Liver (tissue), 9 donors: Measurements from ENCODE around the gene FLNB. TPM values are rescaled to one million over a fixed set of nuclear protein-coding genes. Genes with fewer than 3 reads are reported as not detected.

Source experiments
- DNase-seq: peaks from one replicate; pipeline ENCODE4 v3.0.0-alpha.2; 2017; ENCODE audit warnings: low spot score
- H3K27ac ChIP-seq, 2 donors: one replicate each; pipeline ENCODE4 v1.7.0; 2013; ENCODE audit warnings: inconsistent platforms in 2 of 2, low read length in 2 of 2, control low read depth in 1 of 2, low read depth in 1 of 2, mild to moderate bottlenecking in 1 of 2
- H3K27me3 ChIP-seq, 4 donors: one replicate each; pipeline versions ENCODE4 v1.6.1 to v1.7.0; 2013; ENCODE audit warnings: low read length in 3 of 4, inconsistent platforms in 1 of 4, mild to moderate bottlenecking in 1 of 4, moderate library complexity in 1 of 4; ENCODE audit not compliant: control insufficient read depth in 4 of 4, insufficient read depth in 4 of 4
- H3K36me3 ChIP-seq, 4 donors: one replicate each; pipeline versions ENCODE4 v1.6.1 to v1.7.0; 2013; ENCODE audit warnings: low read length in 3 of 4, mild to moderate bottlenecking in 3 of 4, low read depth in 1 of 4, moderate library complexity in 1 of 4; ENCODE audit not compliant: control insufficient read depth in 4 of 4, insufficient read depth in 3 of 4
- H3K4me1 ChIP-seq, 4 donors: one replicate each; pipeline versions ENCODE4 v1.6.1 to v1.7.0; 2013; ENCODE audit warnings: low read length in 3 of 4, mild to moderate bottlenecking in 3 of 4, moderate library complexity in 1 of 4; ENCODE audit not compliant: control insufficient read depth in 4 of 4, insufficient read depth in 4 of 4
- H3K4me3 ChIP-seq, 3 donors: one replicate each; pipeline versions ENCODE4 v1.6.1 to v1.7.0; 2013; ENCODE audit warnings: low read length in 3 of 3, control low read depth in 1 of 3, low read depth in 1 of 3, mild to moderate bottlenecking in 1 of 3
- H3K9ac ChIP-seq, 2 donors: one replicate each; pipeline ENCODE4 v1.7.0; 2013; ENCODE audit warnings: low read length in 2 of 2, mild to moderate bottlenecking in 2 of 2, moderate library complexity in 2 of 2, control low read depth in 1 of 2, low read depth in 1 of 2
- H3K9me3 ChIP-seq, 4 donors: one replicate each; pipeline versions ENCODE4 v1.6.1 to v1.7.0; 2013; ENCODE audit warnings: low read length in 3 of 4; ENCODE audit not compliant: control insufficient read depth in 4 of 4
- EGR1 ChIP-seq, 2 donors: IDR thresholded peaks; 2 replicates each; pipeline ENCODE4 v1.6.1; 2016 to 2018; ENCODE audit warnings: antibody characterized with exemption in 2 of 2, low read depth in 2 of 2
- FOXA1 ChIP-seq: IDR thresholded peaks from 2 replicates; pipeline ENCODE4 v1.6.1; 2016; ENCODE audit warnings: antibody characterized with exemption
- FOXA2 ChIP-seq: IDR thresholded peaks from 2 replicates; pipeline ENCODE4 v1.6.1; 2016; ENCODE audit warnings: antibody characterized with exemption
- HNF4A ChIP-seq, 2 donors: conservative IDR thresholded peaks; 2 replicates each; pipeline ENCODE4 v1.6.1; 2016; ENCODE audit warnings: antibody characterized with exemption in 2 of 2, mild to moderate bottlenecking in 2 of 2
- HNF4G ChIP-seq: IDR thresholded peaks from 2 replicates; pipeline ENCODE4 v1.6.1; 2016; ENCODE audit warnings: antibody characterized with exemption
- JUND ChIP-seq, 2 donors: IDR thresholded peaks; 2 replicates each; pipeline ENCODE4 v1.6.1; 2016; ENCODE audit warnings: antibody characterized with exemption in 2 of 2
- NR2F2 ChIP-seq: IDR thresholded peaks from 2 replicates; pipeline ENCODE4 v1.6.1; 2016; ENCODE audit warnings: antibody characterized with exemption
- RAD21 ChIP-seq, 2 donors: IDR thresholded peaks; 2 replicates each; pipeline ENCODE4 v1.6.1; 2016; ENCODE audit warnings: antibody characterized with exemption in 2 of 2, mild to moderate bottlenecking in 2 of 2
- RXRA ChIP-seq, 2 donors: IDR thresholded peaks; 2 replicates each; pipeline ENCODE4 v1.6.1; 2017 to 2018; ENCODE audit warnings: antibody characterized with exemption in 2 of 2, mild to moderate bottlenecking in 1 of 2
- SP1 ChIP-seq: IDR thresholded peaks from 2 replicates; pipeline ENCODE4 v1.6.1; 2018; ENCODE audit warnings: antibody characterized with exemption, mild to moderate bottlenecking
- TAF1 ChIP-seq: conservative IDR thresholded peaks from 2 replicates; pipeline ENCODE4 v1.6.1; 2016; ENCODE audit warnings: antibody characterized with exemption, mild to moderate bottlenecking
- YY1 ChIP-seq: IDR thresholded peaks from 2 replicates; pipeline ENCODE4 v1.6.1; 2016; ENCODE audit warnings: antibody characterized with exemption, mild to moderate bottlenecking
- WGBS: extraction: QIAGEN DNeasy Blood & Tissue Kit; methylation state at CpG from one replicate; pipeline ENCODE4 v1.1.7; 2013; 5-methylcytosine and 5-hydroxymethylcytosine counted together
- polyA plus RNA-seq, 2 donors: library from polyadenylated mRNA; stranded (reverse) in 1 of 2; unstranded in 1 of 2; fragments of 200-250 nt in 1 of 2; fragments of >200 nt in 1 of 2; fragmentation: Nextera tagmentation in 1 of 2; extraction: Ambion mirVana in 1 of 2; gene quantifications; one replicate each; pipeline versions ENCODE4 v1.2.1 to v1.2.3, GENCODE V29; 2013 to 2015
- total RNA-seq, 2 donors: library from RNA; depleted of rRNA; stranded (reverse); fragments of >200 nt; gene quantifications; one replicate each; pipeline ENCODE4 v1.2.3, GENCODE V29; 2014
- TF ChIP-seq, protein P1 (sequence below): IDR thresholded peaks from 2 replicates; pipeline ENCODE4 v1.6.1; 2016; ENCODE audit warnings: antibody characterized with exemption, mild to moderate bottlenecking
- TF ChIP-seq, protein P2 (sequence below): IDR thresholded peaks from 2 replicates; pipeline ENCODE4 v1.6.1; 2016; ENCODE audit warnings: antibody characterized with exemption
- TF ChIP-seq, protein P3 (sequence below): fragments of 150-350 bp; IDR thresholded peaks from 2 replicates; pipeline ENCODE4 v1.5.1; 2017; ENCODE audit warnings: improper control_type of control experiment, low read depth, low read length; ENCODE audit not compliant: missing input control
- donor health status: healthy.
- donor health status: healthy.
- donor health status: healthy.
- donor health status: healthy.
- donor health status: healthy.

The FLNB gene
- total and polyA plus RNA-seq, 4 donors: 22.9 to 124 (median 44.3) TPM

DNA sequence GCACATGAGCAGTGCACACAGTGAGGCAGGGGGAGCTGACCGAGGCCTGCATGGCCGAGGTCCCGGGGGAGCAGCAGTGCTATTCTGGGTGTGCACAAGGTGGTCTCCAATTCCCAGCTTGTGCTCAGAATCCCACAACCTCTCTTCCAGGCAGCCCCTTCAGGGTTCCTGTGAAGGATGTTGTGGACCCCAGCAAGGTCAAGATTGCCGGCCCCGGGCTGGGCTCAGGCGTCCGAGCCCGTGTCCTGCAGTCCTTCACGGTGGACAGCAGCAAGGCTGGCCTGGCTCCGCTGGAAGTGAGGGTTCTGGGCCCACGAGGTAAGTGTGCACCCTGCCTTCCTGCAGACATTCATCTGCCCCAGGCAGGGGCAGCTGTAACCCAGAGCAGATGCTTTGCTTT, 122.4 kb downstream of the FLNB start:
- Histone ChIP-seq H3K9me3 (no peaks in the 10 kb centered on the region), H3K9ac (no peak overlapping the region), H3K36me3 (peaks cover 12 to 60% (median 43%) of the 10 kb centered on the region in 4 donors), H3K4me1 (peaks cover 0 to 14% (median 8%) of the 10 kb centered on the region in 4 donors), H3K27ac (no peak overlapping the region), H3K4me3 (no peak overlapping the region), H3K27me3 (no peaks in the 10 kb centered on the region)
- 96% methylated on average over 11 of the region's 11 CpGs for WGBS
- TF ChIP-seq, protein P1, sequence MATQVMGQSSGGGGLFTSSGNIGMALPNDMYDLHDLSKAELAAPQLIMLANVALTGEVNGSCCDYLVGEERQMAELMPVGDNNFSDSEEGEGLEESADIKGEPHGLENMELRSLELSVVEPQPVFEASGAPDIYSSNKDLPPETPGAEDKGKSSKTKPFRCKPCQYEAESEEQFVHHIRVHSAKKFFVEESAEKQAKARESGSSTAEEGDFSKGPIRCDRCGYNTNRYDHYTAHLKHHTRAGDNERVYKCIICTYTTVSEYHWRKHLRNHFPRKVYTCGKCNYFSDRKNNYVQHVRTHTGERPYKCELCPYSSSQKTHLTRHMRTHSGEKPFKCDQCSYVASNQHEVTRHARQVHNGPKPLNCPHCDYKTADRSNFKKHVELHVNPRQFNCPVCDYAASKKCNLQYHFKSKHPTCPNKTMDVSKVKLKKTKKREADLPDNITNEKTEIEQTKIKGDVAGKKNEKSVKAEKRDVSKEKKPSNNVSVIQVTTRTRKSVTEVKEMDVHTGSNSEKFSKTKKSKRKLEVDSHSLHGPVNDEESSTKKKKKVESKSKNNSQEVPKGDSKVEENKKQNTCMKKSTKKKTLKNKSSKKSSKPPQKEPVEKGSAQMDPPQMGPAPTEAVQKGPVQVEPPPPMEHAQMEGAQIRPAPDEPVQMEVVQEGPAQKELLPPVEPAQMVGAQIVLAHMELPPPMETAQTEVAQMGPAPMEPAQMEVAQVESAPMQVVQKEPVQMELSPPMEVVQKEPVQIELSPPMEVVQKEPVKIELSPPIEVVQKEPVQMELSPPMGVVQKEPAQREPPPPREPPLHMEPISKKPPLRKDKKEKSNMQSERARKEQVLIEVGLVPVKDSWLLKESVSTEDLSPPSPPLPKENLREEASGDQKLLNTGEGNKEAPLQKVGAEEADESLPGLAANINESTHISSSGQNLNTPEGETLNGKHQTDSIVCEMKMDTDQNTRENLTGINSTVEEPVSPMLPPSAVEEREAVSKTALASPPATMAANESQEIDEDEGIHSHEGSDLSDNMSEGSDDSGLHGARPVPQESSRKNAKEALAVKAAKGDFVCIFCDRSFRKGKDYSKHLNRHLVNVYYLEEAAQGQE: no peak
- no peak for TF ChIP-seq NR2F2
- no peak for TF ChIP-seq HNF4A (conservative IDR thresholded peaks at IDR 0.05)
- no peak for TF ChIP-seq HNF4G
- TF ChIP-seq, protein P2, sequence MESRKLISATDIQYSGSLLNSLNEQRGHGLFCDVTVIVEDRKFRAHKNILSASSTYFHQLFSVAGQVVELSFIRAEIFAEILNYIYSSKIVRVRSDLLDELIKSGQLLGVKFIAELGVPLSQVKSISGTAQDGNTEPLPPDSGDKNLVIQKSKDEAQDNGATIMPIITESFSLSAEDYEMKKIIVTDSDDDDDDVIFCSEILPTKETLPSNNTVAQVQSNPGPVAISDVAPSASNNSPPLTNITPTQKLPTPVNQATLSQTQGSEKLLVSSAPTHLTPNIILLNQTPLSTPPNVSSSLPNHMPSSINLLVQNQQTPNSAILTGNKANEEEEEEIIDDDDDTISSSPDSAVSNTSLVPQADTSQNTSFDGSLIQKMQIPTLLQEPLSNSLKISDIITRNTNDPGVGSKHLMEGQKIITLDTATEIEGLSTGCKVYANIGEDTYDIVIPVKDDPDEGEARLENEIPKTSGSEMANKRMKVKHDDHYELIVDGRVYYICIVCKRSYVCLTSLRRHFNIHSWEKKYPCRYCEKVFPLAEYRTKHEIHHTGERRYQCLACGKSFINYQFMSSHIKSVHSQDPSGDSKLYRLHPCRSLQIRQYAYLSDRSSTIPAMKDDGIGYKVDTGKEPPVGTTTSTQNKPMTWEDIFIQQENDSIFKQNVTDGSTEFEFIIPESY: no peak
- no peak for TF ChIP-seq YY1
- TF ChIP-seq FOXA1: no peak
- no peak for TF ChIP-seq FOXA2
- DNase-seq: no peak

DNA sequence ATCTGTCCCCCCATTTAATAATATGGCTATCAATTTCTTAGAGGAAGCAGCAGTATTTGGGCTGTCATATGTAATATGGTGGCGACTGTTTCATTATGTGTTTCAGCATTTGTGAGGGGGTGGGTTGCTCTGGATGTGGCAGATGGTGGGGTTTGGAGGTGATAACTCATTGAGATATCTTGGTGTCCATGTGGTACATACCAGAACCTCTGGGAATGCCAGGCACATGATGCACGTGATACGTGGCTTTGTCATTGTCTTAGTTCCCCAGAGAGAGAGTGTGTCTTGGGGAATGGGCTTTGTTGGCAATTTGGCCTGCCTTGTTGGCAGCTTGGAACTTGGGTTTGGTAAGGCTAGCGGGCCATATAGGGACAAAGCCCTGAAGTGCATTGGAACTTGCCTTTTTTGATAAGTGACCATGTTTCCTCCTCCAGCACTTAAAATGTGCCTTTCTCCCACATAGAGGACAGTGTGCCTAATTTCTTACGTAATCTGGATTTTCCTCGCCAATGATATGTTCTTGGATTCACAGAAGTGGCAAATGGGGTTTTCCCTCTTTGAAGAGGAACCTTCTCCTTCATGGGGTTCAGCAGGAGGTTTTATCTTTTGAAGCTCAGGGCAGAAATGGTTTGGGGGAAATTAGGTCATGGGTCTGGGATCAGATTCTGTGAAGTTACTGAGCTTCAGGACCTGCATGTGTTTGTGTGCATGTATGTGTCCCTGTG, 123.0 kb downstream of the FLNB start:
- Histone ChIP-seq H3K9ac (no peak overlapping the region), H3K27ac (no peak overlapping the region), H3K36me3 (peaks cover 14 to 58% (median 45%) of the 10 kb centered on the region in 4 donors), H3K9me3 (no peaks in the 10 kb centered on the region), H3K4me1 (peaks cover 0 to 14% (median 8%) of the 10 kb centered on the region in 4 donors), H3K27me3 (no peaks in the 10 kb centered on the region), H3K4me3 (no peak overlapping the region)
- no peak for DNase-seq
- 92% methylated on average over 6 of the region's 6 CpGs for WGBS
- no peak for TF ChIP-seq TAF1
- no peak for TF ChIP-seq HNF4A (conservative IDR thresholded peaks at IDR 0.05)
- no peak for TF ChIP-seq JUND (IDR thresholded peaks at IDR 0.05)
- TF ChIP-seq YY1: no peak
- TF ChIP-seq EGR1 (IDR thresholded peaks at IDR 0.05; ENCODE audit: low read depth in 2 of 2): no peak
- no peak for TF ChIP-seq FOXA1
- TF ChIP-seq, protein P2: no peak
- TF ChIP-seq SP1: no peak
- TF ChIP-seq, protein P3, sequence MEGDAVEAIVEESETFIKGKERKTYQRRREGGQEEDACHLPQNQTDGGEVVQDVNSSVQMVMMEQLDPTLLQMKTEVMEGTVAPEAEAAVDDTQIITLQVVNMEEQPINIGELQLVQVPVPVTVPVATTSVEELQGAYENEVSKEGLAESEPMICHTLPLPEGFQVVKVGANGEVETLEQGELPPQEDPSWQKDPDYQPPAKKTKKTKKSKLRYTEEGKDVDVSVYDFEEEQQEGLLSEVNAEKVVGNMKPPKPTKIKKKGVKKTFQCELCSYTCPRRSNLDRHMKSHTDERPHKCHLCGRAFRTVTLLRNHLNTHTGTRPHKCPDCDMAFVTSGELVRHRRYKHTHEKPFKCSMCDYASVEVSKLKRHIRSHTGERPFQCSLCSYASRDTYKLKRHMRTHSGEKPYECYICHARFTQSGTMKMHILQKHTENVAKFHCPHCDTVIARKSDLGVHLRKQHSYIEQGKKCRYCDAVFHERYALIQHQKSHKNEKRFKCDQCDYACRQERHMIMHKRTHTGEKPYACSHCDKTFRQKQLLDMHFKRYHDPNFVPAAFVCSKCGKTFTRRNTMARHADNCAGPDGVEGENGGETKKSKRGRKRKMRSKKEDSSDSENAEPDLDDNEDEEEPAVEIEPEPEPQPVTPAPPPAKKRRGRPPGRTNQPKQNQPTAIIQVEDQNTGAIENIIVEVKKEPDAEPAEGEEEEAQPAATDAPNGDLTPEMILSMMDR: no peak
- no peak for TF ChIP-seq RAD21 (IDR thresholded peaks at IDR 0.05)
- no peak for TF ChIP-seq RXRA (IDR thresholded peaks at IDR 0.05)
